Activated CD8-positive, alpha-beta T cell treated with anti-CD3 and anti-CD28 coated beads for 36 hours (primary cell): ENCODE measurements around the gene GTF2IRD1. TPM values are rescaled to one million over a fixed set of nuclear protein-coding genes. Genes with fewer than 3 reads are reported as not detected.
"Not testable (repeated sequence)": the region's sequence is repeated elsewhere in the genome, so short reads cannot be mapped to it uniquely, and the experiment has no call there.

Source experiments
- ATAC-seq: fragments of 200-7000 bp; cut with Tn5 transposase; one replicate; pipeline ENCODE4 v1.10.0; 2021; ENCODE audit warnings: mild to moderate bottlenecking, moderate library complexity
- CTCF ChIA-PET: fragments of 350-600 bp; sonication (Branson Sonifier 250); formaldehyde crosslinking; loops from one replicate; lab custom pipeline; 2021; ENCODE audit warnings: antibody characterized with exemption; lab: Charles Lee
- POLR2A ChIA-PET: fragments of 350-600 bp; sonication (Branson Sonifier 250); formaldehyde crosslinking; loops from one replicate; lab custom pipeline; 2021; ENCODE audit warnings: antibody characterized with exemption; lab: Charles Lee
- DNase-seq: peaks from one replicate; pipeline ENCODE4 v3.0.0-alpha.2; 2020
- H3K27ac Mint-ChIP-seq: one replicate; pipeline ENCODE4 v1.8.0; 2021; ENCODE audit warnings: mild to moderate bottlenecking, mixed read lengths
- H3K27me3 Mint-ChIP-seq: one replicate; pipeline ENCODE4 v1.8.0; 2021; ENCODE audit warnings: mixed read lengths
- H3K36me3 Mint-ChIP-seq: one replicate; pipeline ENCODE4 v1.8.0; 2021; ENCODE audit warnings: low read depth, mixed read lengths
- H3K4me1 Mint-ChIP-seq: one replicate; pipeline ENCODE4 v1.8.0; 2021; ENCODE audit warnings: low read depth, mixed read lengths
- H3K4me3 Mint-ChIP-seq: one replicate; pipeline ENCODE4 v1.8.0; 2021; ENCODE audit warnings: mild to moderate bottlenecking, moderate library complexity, mixed read lengths
- H3K9me3 Mint-ChIP-seq: one replicate; pipeline ENCODE4 v1.8.0; 2021; ENCODE audit warnings: mixed read lengths
- CTCF ChIP-seq: fragments of 200-600 bp; IDR thresholded peaks from one replicate; pipeline ENCODE4 v1.8.0; 2022; ENCODE audit warnings: antibody characterized with exemption, mild to moderate bottlenecking
- intact Hi-C: fragments of 100-400 bp; cut with micrococcal nuclease; formaldehyde crosslinking; loops from one replicate; pipeline ENCODE4 v1.10.0; 2022
- total RNA-seq, 2 experiments: library from RNA; stranded (reverse); gene quantifications; one replicate each; pipeline ENCODE4 v1.2.3, GENCODE V29; 2021

Gene GTF2IRD1
- total RNA-seq, 2 experiments from 2014 or later = 1.2 to 1.4 TPM

GRCh38 chr7:74542558-74543117, 88.9 kb downstream of the GTF2IRD1 start:
- CTCF ChIA-PET = no interaction called here

DNA sequence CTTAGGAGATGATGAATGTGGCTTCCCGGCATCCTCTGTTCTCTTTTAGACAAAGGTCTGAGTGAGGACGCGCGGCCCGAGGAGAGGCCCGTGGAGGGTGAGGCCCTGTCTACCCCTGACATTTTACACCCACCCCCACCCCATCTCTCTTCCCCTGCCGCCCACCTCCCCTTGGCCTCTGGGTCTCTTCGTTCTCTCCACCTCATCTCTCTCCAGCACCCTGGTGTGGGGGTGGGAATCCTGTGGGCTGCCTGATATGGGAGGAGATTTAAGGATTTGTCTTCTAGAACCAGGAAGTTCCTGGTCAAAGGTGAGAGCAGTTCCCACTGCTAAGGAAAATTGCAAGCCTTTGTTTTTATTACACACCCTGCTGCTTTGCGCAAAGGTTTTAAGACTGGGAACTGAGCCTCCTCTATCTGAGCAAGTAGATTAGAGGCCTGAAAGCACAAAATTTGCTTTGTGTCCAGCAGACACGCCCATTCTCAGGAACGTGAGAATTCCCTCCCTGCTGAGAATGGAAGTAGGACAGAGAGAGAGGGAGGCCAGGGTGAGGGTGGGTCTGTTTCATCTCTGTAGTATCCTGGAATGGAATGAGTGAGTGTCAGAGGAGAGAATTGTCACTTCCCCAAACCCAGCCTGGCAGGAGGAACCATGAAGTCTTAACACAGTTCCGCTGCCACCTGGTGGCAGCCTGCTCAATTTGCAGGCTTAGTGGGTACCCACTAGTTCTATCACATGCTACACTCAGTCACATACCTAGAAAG, 91.2 kb downstream of the GTF2IRD1 start:
- peak; percentile 56 for ATAC-seq
- no peaks in the 10 kb centered on the region for H3K27me3 Mint-ChIP-seq
- TF ChIP-seq CTCF = peak; percentile 61
- no peak overlapping the region for H3K4me3 Mint-ChIP-seq
- H3K36me3 Mint-ChIP-seq = peaks cover 2% of the 10 kb centered on the region
- ChIA-PET POLR2A (interaction anchor here (1.0 kb wide), 1 partner anchor 48 kb away, joined by 4 read pairs; no protein-coding TSS in a partner anchor), CTCF (interaction anchor here (0.6 to 1.6 kb wide), 4 partner anchors 21 to 127 kb away, joined by 3 to 5 read pairs (median 3); no protein-coding TSS in a partner anchor)
- peaks cover 5% of the 10 kb centered on the region for H3K9me3 Mint-ChIP-seq
- DNase-seq = peak; percentile 53
- no peaks in the 10 kb centered on the region for H3K4me1 Mint-ChIP-seq
- intact Hi-C loops = loop anchor here (5.0 to 10.0 kb wide), 2 partner anchors 90 to 128 kb away; partner anchors contain the start of gene GTF2IRD1
- no peak overlapping the region for H3K27ac Mint-ChIP-seq

More at GRCh38 chr7:74542558-74543117, 88.9 kb downstream of the GTF2IRD1 start:
- Mint-ChIP-seq H3K9me3 (peaks cover 5% of the 10 kb centered on the region), H3K27me3 (no peaks in the 10 kb centered on the region), H3K36me3 (peaks cover 2% of the 10 kb centered on the region), H3K27ac (no peak overlapping the region), H3K4me1 (no peaks in the 10 kb centered on the region), H3K4me3 (no peak overlapping the region)
- TF ChIP-seq CTCF = no peak
- POLR2A ChIA-PET = interaction anchor here (0.6 kb wide), 1 partner anchor 931 kb away, joined by 3 read pairs; no protein-coding TSS in a partner anchor
- DNase-seq (no peak), ATAC-seq (no peak)
- intact Hi-C loops = loop anchor here (10.0 kb wide), 1 partner anchor 88 kb away; the partner anchor contains the start of gene GTF2IRD1

GRCh38 chr7:74545921-74546320, 92.2 kb downstream of the GTF2IRD1 start:
- POLR2A ChIA-PET = no interaction called here

DNA sequence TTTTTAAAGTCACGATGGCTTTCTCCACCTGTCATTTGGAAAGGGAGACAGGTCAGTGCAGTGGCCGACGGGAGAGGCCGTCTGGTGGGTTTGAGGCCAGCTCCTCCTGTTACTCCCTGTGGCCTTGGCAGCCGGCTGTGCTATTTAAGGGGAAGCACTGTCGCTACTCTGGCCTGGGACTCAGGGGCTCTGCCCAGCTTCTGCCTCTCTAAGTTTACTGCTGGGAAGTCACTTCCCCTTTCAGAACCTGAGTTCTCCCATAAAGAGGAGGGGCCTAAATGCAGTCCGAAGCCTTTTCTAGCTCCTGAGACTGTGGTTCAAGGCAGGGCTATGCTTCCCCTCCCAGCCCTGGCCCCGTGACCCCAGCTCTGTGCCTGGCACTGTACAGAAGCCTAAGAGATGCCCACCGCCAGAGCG, 99.9 kb downstream of the GTF2IRD1 start:
- CTCF ChIA-PET = interaction anchor here (0.8 to 2.6 kb wide), 2 partner anchors 12 to 136 kb away, joined by 3 to 10 read pairs; no protein-coding TSS in a partner anchor
- H3K36me3 Mint-ChIP-seq, ATAC-seq, H3K4me3 Mint-ChIP-seq, intact Hi-C loops, POLR2A ChIA-PET, H3K4me1 Mint-ChIP-seq, H3K9me3 Mint-ChIP-seq, H3K27ac Mint-ChIP-seq, DNase-seq, H3K27me3 Mint-ChIP-seq: not testable (repeated sequence)

More at GRCh38 chr7:74545921-74546320, 92.2 kb downstream of the GTF2IRD1 start:
- no peak for TF ChIP-seq CTCF
- H3K4me3 Mint-ChIP-seq = no peak overlapping the region
- H3K36me3 Mint-ChIP-seq = peaks cover 2% of the 10 kb centered on the region
- DNase-seq (no peak), ATAC-seq (no peak)
- intact Hi-C loops = loop anchor here (5.0 to 10.0 kb wide), 2 partner anchors 91 to 129 kb away; partner anchors contain the start of gene GTF2IRD1
- peaks cover 5% of the 10 kb centered on the region for H3K9me3 Mint-ChIP-seq
- H3K4me1 Mint-ChIP-seq = no peaks in the 10 kb centered on the region
- no peaks in the 10 kb centered on the region for H3K27me3 Mint-ChIP-seq
- H3K27ac Mint-ChIP-seq = no peak overlapping the region
- CTCF ChIA-PET = interaction anchor here (0.8 to 1.2 kb wide), 2 partner anchors 20 to 97 kb away, joined by 3 read pairs; no protein-coding TSS in a partner anchor

- Mint-ChIP-seq H3K36me3 (no peaks in the 10 kb centered on the region), H3K9me3 (no peaks in the 10 kb centered on the region), H3K27me3 (peaks cover 2% of the 10 kb centered on the region), H3K27ac (no peak overlapping the region), H3K4me3 (no peak overlapping the region), H3K4me1 (no peaks in the 10 kb centered on the region)
- DNase-seq = no peak
- ATAC-seq = no peak
- CTCF ChIA-PET = interaction anchor here (0.8 to 2.6 kb wide), 2 partner anchors 12 to 136 kb away, joined by 3 to 10 read pairs; no protein-coding TSS in a partner anchor
- intact Hi-C loops = no loop called here
- no peak for TF ChIP-seq CTCF
- POLR2A ChIA-PET = no interaction called here
Measured at GRCh38 chr7:74554178-74554577, 100.5 kb downstream of the GTF2IRD1 start.
